Stomach smooth muscle (tissue), 2 donors: Measurements from ENCODE around the gene DHODH.
"Not testable (repeated sequence)": the region's sequence is repeated elsewhere in the genome, so short reads cannot be mapped to it uniquely, and the experiment has no call there.

Experiments used
- H3K27ac ChIP-seq: one replicate; pipeline ENCODE4 v1.7.0; 2013; ENCODE audit warnings: mild to moderate bottlenecking, low read length, inconsistent platforms
- H3K27me3 ChIP-seq, 2 donors: one replicate each; pipeline ENCODE4 v1.7.0; 2013; ENCODE audit warnings: low read length in 2 of 2; ENCODE audit not compliant: insufficient read depth in 2 of 2, control insufficient read depth in 1 of 2
- H3K36me3 ChIP-seq, 2 donors: one replicate each; pipeline ENCODE4 v1.7.0; 2013; ENCODE audit warnings: low read length in 2 of 2; ENCODE audit not compliant: control insufficient read depth in 2 of 2, insufficient read depth in 2 of 2
- H3K4me1 ChIP-seq: one replicate; pipeline ENCODE4 v1.7.0; 2013; ENCODE audit warnings: low read length; ENCODE audit not compliant: control insufficient read depth, insufficient read depth
- H3K4me3 ChIP-seq, 2 donors: one replicate each; pipeline ENCODE4 v1.7.0; 2013; ENCODE audit warnings: low read length in 2 of 2
- H3K9ac ChIP-seq, 2 donors: one replicate each; pipeline ENCODE4 v1.7.0; 2013; ENCODE audit warnings: low read length in 2 of 2, mild to moderate bottlenecking in 1 of 2
- H3K9me3 ChIP-seq, 2 donors: one replicate each; pipeline ENCODE4 v1.7.0; 2013; ENCODE audit warnings: low read length in 2 of 2; ENCODE audit not compliant: control insufficient read depth in 2 of 2
- donor health status: healthy.
- donor health status: Pancreatic carcinoma.

The DHODH gene

GRCh38 chr16:71985262-71985974 is 23.1 kb upstream of the DHODH start:
- no peaks in the 10 kb centered on the region for H3K4me1 ChIP-seq
- no peaks in the 10 kb centered on the region for H3K9me3 ChIP-seq
- no peak overlapping the region for H3K27ac ChIP-seq
- H3K36me3 ChIP-seq, result no peaks in the 10 kb centered on the region
- no peaks in the 10 kb centered on the region for H3K27me3 ChIP-seq
- no peak overlapping the region for H3K9ac ChIP-seq
- H3K4me3 ChIP-seq, result no peak overlapping the region

DNA sequence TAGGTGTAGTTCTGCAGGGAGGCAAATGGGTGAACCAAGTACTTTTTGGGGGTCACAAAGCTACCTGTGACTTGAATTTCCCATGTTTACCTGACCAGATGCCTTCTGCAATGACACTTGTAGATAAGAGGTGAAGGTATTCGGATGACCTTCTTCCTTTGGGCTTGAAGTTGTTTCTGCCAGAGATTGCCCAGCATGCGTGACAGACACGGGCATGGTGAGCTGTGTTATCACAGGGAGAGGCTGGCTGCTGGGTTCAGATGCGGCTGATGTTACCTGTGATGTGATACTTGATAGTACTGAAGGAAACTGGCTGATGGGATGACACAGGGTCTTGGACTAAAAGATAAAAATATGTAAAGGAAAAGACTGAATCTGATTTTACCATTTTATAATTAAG is 22.4 kb upstream of the DHODH start:
- Histone ChIP-seq H3K27ac (no peak overlapping the region), H3K9me3 (no peaks in the 10 kb centered on the region), H3K4me1 (no peaks in the 10 kb centered on the region), H3K27me3 (peaks cover 0 to 2% of the 10 kb centered on the region in 2 donors), H3K36me3 (no peaks in the 10 kb centered on the region), H3K4me3 (no peak overlapping the region), H3K9ac (no peak overlapping the region)

- Histone ChIP-seq H3K4me3 (no peak overlapping the region), H3K9me3 (no peaks in the 10 kb centered on the region), H3K27me3 (peaks cover 2 to 3% of the 10 kb centered on the region in 2 donors), H3K36me3 (no peaks in the 10 kb centered on the region), H3K9ac (no peak overlapping the region), H3K4me1 (no peaks in the 10 kb centered on the region), H3K27ac (no peak overlapping the region)
Measured at GRCh38 chr16:71995038-71995437, 13.5 kb upstream of the DHODH start.

DNA sequence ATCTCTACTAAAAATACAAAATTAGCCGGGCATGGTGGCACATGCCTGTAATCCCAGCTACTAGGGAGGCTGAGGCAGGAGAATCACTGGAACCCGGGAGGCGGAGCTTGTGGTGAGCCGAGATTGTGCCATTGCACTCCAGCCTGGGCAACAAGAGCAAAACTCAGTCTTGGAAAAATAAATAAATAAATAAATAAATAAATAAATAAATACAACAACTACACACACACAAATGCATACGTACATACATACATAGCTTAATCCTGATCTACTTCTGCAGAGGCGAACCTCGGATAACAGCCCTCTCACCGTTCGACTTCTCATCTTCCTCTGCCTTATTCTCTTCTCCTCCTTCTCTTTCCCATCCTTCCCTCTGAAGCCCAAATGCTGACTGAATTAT is 11.0 kb upstream of the DHODH start:
- H3K4me1 ChIP-seq, H3K27me3 ChIP-seq, H3K4me3 ChIP-seq, H3K27ac ChIP-seq, H3K9ac ChIP-seq, H3K9me3 ChIP-seq, H3K36me3 ChIP-seq: not testable (repeated sequence)

DNA sequence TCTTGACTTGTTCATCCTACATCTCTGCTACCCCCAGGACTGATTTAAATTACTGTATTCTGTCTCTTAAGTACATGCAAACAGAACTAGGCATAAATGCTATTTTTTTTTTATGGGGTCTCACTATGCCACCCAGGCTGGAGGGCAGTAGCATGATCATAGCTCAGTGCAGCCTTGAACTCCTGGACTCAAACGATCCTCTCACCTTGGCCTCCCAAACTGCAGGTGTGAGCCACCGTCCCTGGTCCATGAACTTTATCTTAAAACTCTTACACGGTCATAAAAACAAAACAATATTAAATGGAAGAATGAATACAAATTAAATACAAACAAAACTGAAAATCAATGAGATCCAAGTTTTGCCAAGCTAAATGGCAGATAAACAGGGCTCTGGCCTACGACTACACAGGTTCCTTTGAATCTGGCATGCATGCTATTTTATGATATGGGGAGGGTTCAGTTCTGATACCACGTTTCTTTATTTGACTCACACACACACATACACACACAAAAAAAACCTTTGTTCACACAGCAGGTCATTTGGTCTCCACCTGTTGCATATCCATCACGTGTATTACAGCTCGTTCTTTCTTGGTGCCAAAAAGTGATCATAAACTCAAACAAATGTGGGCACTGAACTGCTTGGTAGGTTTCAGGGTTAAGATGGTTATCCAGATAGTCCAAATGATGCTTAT is 7.2 kb upstream of the DHODH start:
- no peaks in the 10 kb centered on the region for H3K36me3 ChIP-seq
- no peaks in the 10 kb centered on the region for H3K4me1 ChIP-seq
- H3K9me3 ChIP-seq, result no peaks in the 10 kb centered on the region
- H3K4me3 ChIP-seq, result no peak overlapping the region
- no peaks in the 10 kb centered on the region for H3K27me3 ChIP-seq
- H3K27ac ChIP-seq, result no peak overlapping the region
- H3K9ac ChIP-seq, result no peak overlapping the region

GRCh38 chr16:72002619-72003018 is 5.9 kb upstream of the DHODH start:
- no peak overlapping the region for H3K4me3 ChIP-seq
- no peak overlapping the region for H3K27ac ChIP-seq
- H3K27me3 ChIP-seq, result no peaks in the 10 kb centered on the region
- no peaks in the 10 kb centered on the region for H3K9me3 ChIP-seq
- H3K9ac ChIP-seq, result no peak overlapping the region
- no peaks in the 10 kb centered on the region for H3K4me1 ChIP-seq
- H3K36me3 ChIP-seq, result no peaks in the 10 kb centered on the region

GRCh38 chr16:72008065-72008423 is 500 bp upstream of the DHODH start:
- H3K27ac ChIP-seq, H3K9ac ChIP-seq, H3K27me3 ChIP-seq, H3K36me3 ChIP-seq, H3K4me1 ChIP-seq, H3K9me3 ChIP-seq: not testable (repeated sequence)
- peak overlapping the region in 1 of 2 donors; percentile 97 for H3K4me3 ChIP-seq

GRCh38 chr16:72009779-72010178 is 1.2 kb downstream of the DHODH start:
- H3K4me3 ChIP-seq, result no peak overlapping the region

DNA sequence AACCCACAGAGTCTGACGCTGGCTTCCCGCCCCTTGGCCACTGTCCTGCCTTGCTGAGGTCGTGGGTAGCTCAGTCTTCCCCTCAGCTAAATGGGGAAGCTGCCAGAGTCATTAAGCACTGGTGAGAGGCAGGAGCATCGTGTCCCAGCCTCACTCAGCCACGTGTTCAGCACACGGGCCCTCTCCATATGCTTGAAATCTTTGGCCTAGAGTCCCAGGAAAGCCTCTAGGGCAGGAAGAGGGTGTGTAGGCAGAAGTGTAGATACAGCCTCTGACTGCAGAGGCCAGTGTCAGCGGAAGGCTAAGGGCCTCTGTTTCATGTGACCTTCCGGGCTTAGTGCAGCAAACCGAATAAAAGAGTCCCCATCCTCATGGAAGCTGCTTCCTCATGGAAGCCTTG is 4.1 kb downstream of the DHODH start:
- no peaks in the 10 kb centered on the region for H3K9me3 ChIP-seq
- H3K27ac ChIP-seq, result no peak overlapping the region
- H3K9ac ChIP-seq, result no peak overlapping the region
- H3K36me3 ChIP-seq, result peaks cover 0 to 20% of the 10 kb centered on the region in 2 donors
- no peak overlapping the region for H3K4me3 ChIP-seq
- no peaks in the 10 kb centered on the region for H3K27me3 ChIP-seq
- H3K4me1 ChIP-seq, result peaks cover 2% of the 10 kb centered on the region

More at GRCh38 chr16:72009779-72010178, 1.2 kb downstream of the DHODH start:
- Histone ChIP-seq H3K9ac (no peak overlapping the region), H3K36me3 (peaks cover 0 to 13% of the 10 kb centered on the region in 2 donors), H3K9me3 (no peaks in the 10 kb centered on the region), H3K4me1 (peaks cover 2% of the 10 kb centered on the region), H3K27ac (no peak overlapping the region), H3K27me3 (no peaks in the 10 kb centered on the region)

- H3K9ac ChIP-seq, result no peak overlapping the region
- no peak overlapping the region for H3K4me3 ChIP-seq
Measured at GRCh38 chr16:72013389-72013788, 4.8 kb downstream of the DHODH start.

GRCh38 chr16:72013888-72014581 is 5.5 kb downstream of the DHODH start:
- H3K36me3 ChIP-seq, result peaks cover 6 to 27% of the 10 kb centered on the region in 2 donors
- no peak overlapping the region for H3K27ac ChIP-seq
- H3K9me3 ChIP-seq, result no peaks in the 10 kb centered on the region
- no peaks in the 10 kb centered on the region for H3K27me3 ChIP-seq
- H3K4me3 ChIP-seq, result no peak overlapping the region
- no peak overlapping the region for H3K9ac ChIP-seq
- peaks cover 2% of the 10 kb centered on the region for H3K4me1 ChIP-seq

More at GRCh38 chr16:72013389-72013788, 4.8 kb downstream of the DHODH start:
- H3K4me1 ChIP-seq, result peaks cover 2% of the 10 kb centered on the region
- H3K9me3 ChIP-seq, result no peaks in the 10 kb centered on the region
- peaks cover 3 to 23% of the 10 kb centered on the region in 2 donors for H3K36me3 ChIP-seq
- H3K27me3 ChIP-seq, result no peaks in the 10 kb centered on the region
- no peak overlapping the region for H3K27ac ChIP-seq
